ENCODE data around the gene DDO. TPM values are rescaled to one million over a fixed set of nuclear protein-coding genes. Genes with fewer than 3 reads are reported as not detected.

Gene DDO
- total RNA-seq, 1 experiment from 2014 or later: 0.39 TPM

DNA sequence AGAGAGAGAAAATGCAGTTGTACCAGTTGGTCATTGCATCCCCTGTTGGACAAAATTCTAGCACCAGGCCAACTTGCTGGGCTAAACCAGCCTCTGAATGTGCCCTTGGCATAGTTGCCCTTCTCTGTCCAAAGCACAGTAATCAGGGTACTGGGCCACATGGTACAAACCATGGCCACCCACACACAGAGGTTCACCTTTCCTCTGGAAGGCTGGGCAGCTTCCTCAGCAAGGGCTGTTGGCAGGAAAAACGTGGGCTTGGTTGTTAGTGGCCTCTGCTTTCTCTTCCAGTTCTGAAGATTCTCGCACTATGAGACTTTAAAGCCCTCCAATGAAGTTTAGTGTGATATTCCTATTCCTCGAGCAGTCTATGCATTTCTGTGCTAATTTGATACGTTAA, 706 bp downstream of the DDO start:
- no peak overlapping the region for H3K27ac ChIP-seq (ENCODE audit: low read length)

DNA sequence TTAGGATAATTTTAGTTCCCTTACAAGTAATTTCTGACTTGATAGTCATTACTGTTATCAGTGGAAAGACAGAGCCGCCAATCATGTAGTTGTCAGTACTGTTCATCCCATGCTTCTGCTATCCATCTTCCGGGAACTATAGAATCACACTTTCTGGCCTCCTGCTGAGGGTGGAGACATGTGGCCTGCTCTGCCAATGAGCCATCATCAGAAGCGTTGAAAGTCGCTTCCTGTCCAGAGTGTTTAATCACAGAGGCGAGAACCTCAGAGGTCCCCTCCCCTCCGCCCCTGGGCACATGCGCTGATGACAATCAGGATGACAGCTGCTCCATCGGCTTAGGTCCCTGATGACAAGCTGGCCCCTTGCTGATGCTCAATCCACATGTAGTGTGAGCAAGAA, 3.0 kb downstream of the DDO start:
- ATAC-seq (no peak), DNase-seq (ENCODE audit: low read depth, low spot score) (no peak)
- Histone ChIP-seq H3K27me3 (ENCODE audit: control insufficient read depth, insufficient read depth, low read length) (peaks cover 9% of the 10 kb centered on the region), H3K36me3 (ENCODE audit: control insufficient read depth, insufficient read depth, low read length) (no peaks in the 10 kb centered on the region), H3K4me1 (ENCODE audit: control insufficient read depth, insufficient read depth, low read length) (no peaks in the 10 kb centered on the region), H3K4me3 (ENCODE audit: low read depth in 2 of 2, low read length in 2 of 2) (no peak overlapping the region), H3K9me3 (ENCODE audit: control insufficient read depth, insufficient read depth, low read depth, low read length) (no peaks in the 10 kb centered on the region), H3K27ac (ENCODE audit: low read length) (no peak overlapping the region)
- in situ Hi-C loops (cut with HindIII; ENCODE audit: low pct_unique_long_range_greater_than_20kb, low sequenced_read_pairs): no loop called here
- POLR2A ChIA-PET: interaction anchor here (0.5 kb wide), 1 partner anchor 192 kb away, joined by 5 read pairs; no protein-coding TSS in a partner anchor
- CTCF ChIA-PET: no interaction called here
- TF ChIP-seq TCF7L2 (IDR thresholded peaks at IDR 0.05; ENCODE audit: low read depth, low read length) (no peak), POLR2AphosphoS5 (IDR thresholded peaks at IDR 0.05; ENCODE audit: low read depth, low read length) (no peak), SIN3A (IDR thresholded peaks at IDR 0.05; ENCODE audit: borderline replicate concordance, insufficient read depth, low read depth, low read length) (no peak)
- BruUV-seq (replicated peaks): no TSS peak
- intact Hi-C loops (cut with micrococcal nuclease; ENCODE audit: unreplicated experiment): no loop called here

More for the DNA sequence above, 706 bp downstream of the DDO start:
- TF ChIP-seq, protein P1, sequence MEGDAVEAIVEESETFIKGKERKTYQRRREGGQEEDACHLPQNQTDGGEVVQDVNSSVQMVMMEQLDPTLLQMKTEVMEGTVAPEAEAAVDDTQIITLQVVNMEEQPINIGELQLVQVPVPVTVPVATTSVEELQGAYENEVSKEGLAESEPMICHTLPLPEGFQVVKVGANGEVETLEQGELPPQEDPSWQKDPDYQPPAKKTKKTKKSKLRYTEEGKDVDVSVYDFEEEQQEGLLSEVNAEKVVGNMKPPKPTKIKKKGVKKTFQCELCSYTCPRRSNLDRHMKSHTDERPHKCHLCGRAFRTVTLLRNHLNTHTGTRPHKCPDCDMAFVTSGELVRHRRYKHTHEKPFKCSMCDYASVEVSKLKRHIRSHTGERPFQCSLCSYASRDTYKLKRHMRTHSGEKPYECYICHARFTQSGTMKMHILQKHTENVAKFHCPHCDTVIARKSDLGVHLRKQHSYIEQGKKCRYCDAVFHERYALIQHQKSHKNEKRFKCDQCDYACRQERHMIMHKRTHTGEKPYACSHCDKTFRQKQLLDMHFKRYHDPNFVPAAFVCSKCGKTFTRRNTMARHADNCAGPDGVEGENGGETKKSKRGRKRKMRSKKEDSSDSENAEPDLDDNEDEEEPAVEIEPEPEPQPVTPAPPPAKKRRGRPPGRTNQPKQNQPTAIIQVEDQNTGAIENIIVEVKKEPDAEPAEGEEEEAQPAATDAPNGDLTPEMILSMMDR (IDR thresholded peaks at IDR 0.05): no peak
- no peak for TF ChIP-seq POLR2AphosphoS5 (IDR thresholded peaks at IDR 0.05; ENCODE audit: low read depth, low read length)
- TF ChIP-seq, protein P2, sequence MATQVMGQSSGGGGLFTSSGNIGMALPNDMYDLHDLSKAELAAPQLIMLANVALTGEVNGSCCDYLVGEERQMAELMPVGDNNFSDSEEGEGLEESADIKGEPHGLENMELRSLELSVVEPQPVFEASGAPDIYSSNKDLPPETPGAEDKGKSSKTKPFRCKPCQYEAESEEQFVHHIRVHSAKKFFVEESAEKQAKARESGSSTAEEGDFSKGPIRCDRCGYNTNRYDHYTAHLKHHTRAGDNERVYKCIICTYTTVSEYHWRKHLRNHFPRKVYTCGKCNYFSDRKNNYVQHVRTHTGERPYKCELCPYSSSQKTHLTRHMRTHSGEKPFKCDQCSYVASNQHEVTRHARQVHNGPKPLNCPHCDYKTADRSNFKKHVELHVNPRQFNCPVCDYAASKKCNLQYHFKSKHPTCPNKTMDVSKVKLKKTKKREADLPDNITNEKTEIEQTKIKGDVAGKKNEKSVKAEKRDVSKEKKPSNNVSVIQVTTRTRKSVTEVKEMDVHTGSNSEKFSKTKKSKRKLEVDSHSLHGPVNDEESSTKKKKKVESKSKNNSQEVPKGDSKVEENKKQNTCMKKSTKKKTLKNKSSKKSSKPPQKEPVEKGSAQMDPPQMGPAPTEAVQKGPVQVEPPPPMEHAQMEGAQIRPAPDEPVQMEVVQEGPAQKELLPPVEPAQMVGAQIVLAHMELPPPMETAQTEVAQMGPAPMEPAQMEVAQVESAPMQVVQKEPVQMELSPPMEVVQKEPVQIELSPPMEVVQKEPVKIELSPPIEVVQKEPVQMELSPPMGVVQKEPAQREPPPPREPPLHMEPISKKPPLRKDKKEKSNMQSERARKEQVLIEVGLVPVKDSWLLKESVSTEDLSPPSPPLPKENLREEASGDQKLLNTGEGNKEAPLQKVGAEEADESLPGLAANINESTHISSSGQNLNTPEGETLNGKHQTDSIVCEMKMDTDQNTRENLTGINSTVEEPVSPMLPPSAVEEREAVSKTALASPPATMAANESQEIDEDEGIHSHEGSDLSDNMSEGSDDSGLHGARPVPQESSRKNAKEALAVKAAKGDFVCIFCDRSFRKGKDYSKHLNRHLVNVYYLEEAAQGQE (IDR thresholded peaks at IDR 0.05; ENCODE audit: insufficient read depth in 1 of 2, low read depth in 2 of 2, low read length in 1 of 2): no peak
- TF ChIP-seq TCF7L2 (IDR thresholded peaks at IDR 0.05; ENCODE audit: low read depth, low read length): no peak
- no peak for TF ChIP-seq SIN3A (IDR thresholded peaks at IDR 0.05; ENCODE audit: borderline replicate concordance, insufficient read depth, low read depth, low read length)
- no TSS peak for BruUV-seq (replicated peaks)
- Histone ChIP-seq H3K4me1 (ENCODE audit: control insufficient read depth, insufficient read depth, low read length) (no peaks in the 10 kb centered on the region), H3K9me3 (ENCODE audit: control insufficient read depth, insufficient read depth, low read depth, low read length) (no peaks in the 10 kb centered on the region), H3K27me3 (ENCODE audit: control insufficient read depth, insufficient read depth, low read length) (peaks cover 3% of the 10 kb centered on the region), H3K36me3 (ENCODE audit: control insufficient read depth, insufficient read depth, low read length) (no peaks in the 10 kb centered on the region), H3K4me3 (ENCODE audit: low read depth in 2 of 2, low read length in 2 of 2) (no peak overlapping the region)
- POLR2A ChIA-PET: no interaction called here
- DNase-seq (ENCODE audit: low read depth, low spot score) (no peak), ATAC-seq (peak; percentile 28; the same call in 1 of the 2 replicates)
- in situ Hi-C loops (cut with HindIII; ENCODE audit: low pct_unique_long_range_greater_than_20kb, low sequenced_read_pairs): no loop called here
- intact Hi-C loops (cut with micrococcal nuclease; ENCODE audit: unreplicated experiment): no loop called here
- CTCF ChIA-PET: no interaction called here

DNA sequence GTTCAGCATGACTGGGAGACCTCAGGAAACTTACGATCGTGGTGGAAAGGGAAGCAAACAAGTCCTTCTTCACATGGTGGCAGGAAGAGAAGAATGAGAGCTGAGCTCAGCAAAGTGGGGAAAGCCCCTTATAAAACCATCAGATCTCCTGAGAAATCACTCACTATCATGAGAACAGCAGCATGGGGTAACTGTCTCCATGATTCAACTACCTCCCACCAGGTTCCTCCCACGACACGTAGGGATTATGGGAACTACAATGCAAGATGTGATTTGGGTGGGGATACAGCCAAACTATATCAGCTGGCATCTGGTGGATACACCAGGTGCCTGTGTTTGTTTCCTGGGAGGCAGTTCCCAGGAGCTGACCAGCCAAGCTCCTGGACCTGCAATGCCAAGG, 4.9 kb downstream of the DDO start:
- BruUV-seq (replicated peaks): no TSS peak
- Histone ChIP-seq H3K27me3 (ENCODE audit: control insufficient read depth, insufficient read depth, low read length) (peaks cover 21% of the 10 kb centered on the region), H3K9me3 (ENCODE audit: control insufficient read depth, insufficient read depth, low read depth, low read length) (no peaks in the 10 kb centered on the region), H3K36me3 (ENCODE audit: control insufficient read depth, insufficient read depth, low read length) (no peaks in the 10 kb centered on the region), H3K27ac (ENCODE audit: low read length) (no peak overlapping the region), H3K4me3 (ENCODE audit: low read depth in 2 of 2, low read length in 2 of 2) (no peak overlapping the region), H3K4me1 (ENCODE audit: control insufficient read depth, insufficient read depth, low read length) (no peaks in the 10 kb centered on the region)
- POLR2A ChIA-PET: no interaction called here
- no peak for ATAC-seq
- intact Hi-C loops (cut with micrococcal nuclease; ENCODE audit: unreplicated experiment): no loop called here
- TF ChIP-seq, protein P1 (IDR thresholded peaks at IDR 0.05): no peak
- no peak for TF ChIP-seq SIN3A (IDR thresholded peaks at IDR 0.05; ENCODE audit: borderline replicate concordance, insufficient read depth, low read depth, low read length)
- in situ Hi-C loops (cut with HindIII; ENCODE audit: low pct_unique_long_range_greater_than_20kb, low sequenced_read_pairs): no loop called here
- CTCF ChIA-PET: no interaction called here
- DNase-seq (ENCODE audit: low read depth, low spot score): no peak

Data from Panc1 (cell line).